GM18907 (cell line): ENCODE data around the gene TEX29.

ENCODE experiments used
- ATAC-seq: cut with Tn5 transposase; IDR thresholded peaks from one replicate; pipeline ENCODE4 v1.9.1; 2021; ENCODE audit warnings: mild to moderate bottlenecking, moderate library complexity; ENCODE audit not compliant: unreplicated experiment

Gene TEX29

DNA sequence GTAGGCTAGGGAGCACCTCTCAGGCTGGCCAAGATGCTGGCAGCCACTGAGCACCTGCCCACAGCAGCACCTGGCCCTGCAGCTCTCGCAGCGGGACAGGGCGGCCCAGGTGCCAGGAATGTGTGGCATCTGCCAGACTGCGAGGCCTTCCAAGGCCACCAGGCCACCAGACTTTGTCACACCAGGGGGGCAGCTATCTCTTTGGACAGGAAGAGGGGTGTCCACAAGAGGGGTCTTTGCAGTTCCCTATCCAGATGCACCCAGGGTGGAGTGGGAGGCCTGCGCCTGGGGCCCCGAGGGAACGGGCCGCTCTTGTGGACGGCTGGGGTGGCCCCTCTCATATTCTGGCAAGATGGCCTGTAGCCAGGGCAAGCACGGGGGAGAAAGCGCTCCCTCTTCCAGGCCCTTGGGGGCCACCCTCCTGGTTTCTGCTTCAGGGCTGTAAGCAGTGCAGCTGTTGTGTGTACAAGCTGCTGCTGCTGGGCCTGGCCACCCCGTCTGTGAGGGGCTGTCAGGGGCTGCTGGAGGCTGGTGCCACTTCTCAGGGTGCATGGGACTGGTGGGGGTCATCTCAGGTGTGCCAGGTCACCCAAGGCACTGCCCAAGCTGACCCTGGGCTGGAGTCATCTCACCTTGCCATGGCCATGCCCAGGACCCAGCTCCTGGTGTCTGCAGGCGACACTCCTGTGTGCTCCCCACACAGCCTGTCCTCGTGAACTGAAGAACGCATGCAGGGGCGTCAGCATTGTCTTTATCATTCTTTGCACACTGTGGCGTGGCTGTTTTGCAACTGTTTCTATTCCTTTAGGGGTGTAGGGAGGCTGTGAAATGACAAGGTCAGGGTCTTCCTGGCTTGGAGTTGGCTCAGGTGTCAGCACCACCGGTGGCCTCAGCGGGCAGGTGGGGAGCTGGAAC, 1.8 kb downstream of the TEX29 start:
- no peak for ATAC-seq

DNA sequence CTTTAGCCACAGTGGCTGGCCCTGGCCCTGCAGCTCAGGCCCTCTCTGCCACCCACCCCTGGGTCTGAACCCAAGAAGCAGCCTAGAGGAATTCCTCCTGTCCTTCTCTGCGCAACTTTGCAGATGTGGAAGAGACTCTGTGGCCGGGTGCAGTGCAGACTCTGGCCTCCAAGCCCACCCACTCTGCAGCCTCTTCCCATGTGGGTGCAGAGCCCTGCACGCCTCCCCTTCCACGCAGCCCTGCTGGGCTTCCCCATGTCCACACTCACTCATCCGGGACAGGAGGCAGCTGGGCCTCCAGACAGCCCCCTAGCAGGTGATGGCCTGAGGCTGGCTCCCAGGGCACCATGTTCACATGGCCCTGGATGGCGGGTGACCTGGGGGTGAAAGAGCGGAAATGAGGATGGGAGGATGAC, 2.5 kb downstream of the TEX29 start:
- ATAC-seq, result no peak

DNA sequence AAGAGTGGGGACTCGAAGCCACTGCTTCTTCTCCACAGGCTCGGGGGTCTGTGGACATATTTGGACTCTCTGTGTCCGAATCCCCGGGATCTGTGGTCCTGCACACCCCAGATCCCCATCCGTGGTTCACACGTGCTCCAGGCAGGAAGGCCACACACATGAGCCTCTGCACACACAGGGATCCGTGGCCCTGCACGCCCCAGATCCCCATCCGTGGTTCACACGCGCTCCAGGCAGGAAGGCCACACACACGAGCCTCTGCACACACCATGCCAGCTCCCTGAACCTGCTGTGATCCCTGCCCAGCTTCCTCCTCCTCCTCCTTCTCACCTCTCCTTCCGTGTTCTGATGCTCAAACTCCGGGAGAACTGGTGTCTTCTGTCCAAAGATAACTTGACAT, 3.1 kb downstream of the TEX29 start:
- ATAC-seq, result no peak

DNA sequence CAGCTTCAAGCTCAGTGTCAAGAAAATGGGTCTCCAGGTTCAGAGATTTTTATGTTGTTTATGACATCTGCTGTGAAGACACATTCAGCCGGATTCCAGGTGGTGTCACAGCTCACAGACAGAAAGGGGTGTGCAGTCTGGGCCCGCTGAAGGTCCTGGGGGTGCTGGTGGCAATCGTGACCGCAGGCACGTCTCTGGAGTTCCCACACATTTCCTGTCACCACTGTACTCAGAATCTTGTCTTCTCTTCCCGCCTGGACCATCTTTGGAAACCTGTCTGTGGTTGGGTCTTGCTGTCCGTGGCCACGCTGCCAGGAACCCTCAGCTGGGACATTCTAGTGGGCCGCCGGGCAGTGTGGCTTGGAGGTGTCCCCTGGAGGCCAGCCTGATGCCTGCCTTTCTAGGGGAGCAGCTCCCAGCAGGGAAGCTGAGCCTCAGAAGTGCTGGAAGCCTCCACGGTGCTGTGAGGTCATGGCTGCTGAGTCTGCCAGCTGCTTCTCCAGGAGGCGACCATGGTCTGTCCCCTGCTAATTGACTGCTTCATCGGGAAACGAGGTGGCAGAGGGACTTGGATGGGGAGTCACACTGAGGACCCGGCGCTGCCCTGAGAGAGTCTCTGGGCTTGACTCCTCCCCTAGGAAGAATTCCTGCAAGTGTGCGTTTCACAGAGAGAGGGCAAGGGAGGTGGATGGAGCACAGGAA, 3.7 kb downstream of the TEX29 start:
- ATAC-seq, result no peak

DNA sequence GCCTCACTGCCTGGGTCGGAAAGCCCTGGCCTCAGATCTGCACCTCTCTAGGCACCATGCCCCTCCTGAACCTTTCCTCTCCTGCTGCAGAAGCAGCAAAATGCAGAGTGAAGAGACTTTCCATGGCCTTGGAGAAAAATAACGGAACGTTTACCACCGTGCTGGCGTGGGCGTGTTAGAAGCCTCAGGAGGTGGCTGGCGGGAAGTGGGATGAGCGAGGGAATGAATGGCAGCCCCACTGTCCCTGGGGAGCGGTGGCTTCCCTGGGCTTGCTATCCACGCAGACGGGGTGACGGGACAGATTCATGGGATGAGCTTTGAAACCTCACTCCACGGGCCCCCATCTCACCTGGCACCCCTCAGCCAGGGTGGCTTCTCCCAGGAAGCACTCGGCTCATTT, 4.3 kb downstream of the TEX29 start:
- ATAC-seq, result no peak

DNA sequence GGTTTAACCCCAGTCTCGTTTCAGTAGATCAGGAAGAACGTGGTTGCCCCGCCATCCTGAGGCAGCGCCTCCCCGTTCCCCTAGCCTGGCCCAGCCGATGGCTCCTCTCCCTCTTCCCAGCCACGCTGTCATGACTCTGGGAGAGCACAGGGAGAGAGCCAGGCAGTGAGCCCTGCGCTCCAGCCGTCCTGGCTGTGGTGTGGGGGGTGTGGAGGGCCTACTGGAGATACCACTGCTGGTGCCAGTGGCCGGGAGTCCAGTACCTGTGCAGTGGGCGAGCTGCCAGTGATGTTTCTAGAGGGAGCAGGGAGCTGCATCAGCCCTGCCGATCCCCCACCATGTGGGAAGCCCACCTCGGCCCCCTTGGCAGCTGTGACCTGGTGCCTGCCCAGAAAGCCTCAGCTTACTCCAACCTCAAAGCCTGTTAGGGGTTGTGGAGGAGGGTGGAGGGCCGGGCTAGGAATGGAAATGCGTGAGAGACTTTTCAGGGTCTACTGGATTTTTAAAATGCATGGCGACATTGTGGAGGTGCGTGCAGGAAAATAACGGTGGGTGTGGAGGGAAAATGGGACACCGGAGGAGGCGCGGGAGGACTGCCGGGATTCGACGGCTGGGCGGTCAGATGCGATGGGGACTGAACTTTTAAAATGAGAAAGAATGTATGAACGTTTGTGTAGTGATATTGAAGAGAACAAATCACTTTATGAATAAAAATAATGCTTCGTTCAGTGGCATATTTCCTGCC, 4.9 kb downstream of the TEX29 start:
- ATAC-seq, result no peak

DNA sequence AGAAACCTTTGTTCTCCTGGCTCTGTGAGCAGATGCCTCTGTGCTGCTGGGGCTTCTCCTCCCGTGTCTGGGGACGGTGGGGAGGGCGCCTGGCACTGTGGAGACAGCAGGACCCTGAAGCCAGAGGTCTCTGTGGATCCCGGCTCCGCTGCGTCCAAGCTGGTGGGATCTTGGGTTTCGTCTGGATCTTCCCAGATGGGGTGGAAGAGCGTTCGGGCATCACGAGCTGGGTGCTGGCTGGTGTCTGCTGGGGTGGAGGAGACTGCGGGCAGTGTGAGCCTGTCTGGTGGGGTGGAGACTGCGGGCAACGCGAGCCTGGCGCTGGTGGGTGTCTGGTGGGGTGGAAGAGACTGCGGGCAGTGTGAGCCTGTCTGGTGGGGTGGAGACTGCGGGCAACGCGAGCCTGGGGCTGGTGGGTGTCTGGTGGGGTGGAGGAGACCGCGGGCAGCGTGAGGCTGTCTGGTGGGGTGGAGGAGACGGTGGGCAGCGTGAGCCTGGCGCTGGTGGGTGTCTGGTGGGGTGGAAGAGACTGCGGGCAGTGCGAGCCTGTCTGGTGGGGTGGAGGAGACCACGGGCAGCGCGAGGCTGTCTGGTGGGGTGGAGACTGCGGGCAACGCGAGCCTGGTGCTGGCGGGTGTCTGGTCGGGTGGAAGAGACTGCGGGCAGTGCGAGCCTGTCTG, 5.6 kb downstream of the TEX29 start:
- ATAC-seq, result no peak

DNA sequence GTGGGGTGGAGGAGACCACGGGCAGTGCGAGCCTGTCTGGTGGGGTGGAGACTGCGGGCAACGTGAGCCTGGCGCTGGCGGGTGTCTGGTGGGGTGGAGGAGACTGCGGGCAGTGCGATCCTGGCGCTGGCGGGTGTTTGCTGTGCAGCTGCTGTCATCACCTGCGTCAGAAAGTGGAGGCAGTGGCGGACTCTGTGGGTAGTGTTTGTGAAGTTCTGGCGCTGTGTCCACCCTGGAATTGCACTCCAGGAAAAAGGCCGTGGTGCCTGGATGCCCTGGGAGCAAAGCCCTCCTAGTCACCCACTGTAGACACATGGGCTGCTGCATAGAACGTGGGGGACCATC, 6.2 kb downstream of the TEX29 start:
- no peak for ATAC-seq

DNA sequence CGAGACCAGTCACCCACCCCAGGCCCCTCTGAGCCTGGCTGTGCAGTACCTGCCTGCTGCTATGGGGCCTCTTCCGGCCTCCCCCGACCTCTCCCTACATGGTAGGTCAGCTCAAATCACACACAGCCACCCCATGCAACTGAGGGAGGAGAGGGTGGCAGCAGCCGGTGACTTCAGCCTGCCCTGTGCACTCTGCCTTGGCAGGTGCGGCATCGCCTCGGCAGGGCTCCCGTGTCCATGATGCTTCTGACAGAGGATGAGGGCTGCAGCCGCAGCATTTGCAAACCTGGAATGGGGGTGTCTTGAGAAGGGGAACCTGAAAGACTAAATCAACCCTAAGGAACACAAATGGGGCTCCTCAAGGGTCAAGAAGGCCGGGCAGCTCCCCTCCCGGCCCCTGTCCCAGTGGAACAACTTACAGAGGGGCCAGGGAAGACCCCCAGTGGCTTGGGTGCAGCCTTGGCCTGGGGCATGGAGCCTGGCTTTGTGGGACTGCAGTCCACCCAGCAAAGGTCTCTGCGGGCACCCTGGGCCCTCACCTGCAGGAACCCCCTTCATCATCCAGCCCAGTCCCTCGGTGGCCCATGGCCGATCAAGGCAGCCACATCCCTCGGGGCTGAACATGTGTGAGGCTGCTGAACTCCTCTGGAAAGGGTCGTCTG, 6.7 kb downstream of the TEX29 start:
- ATAC-seq, result no peak

DNA sequence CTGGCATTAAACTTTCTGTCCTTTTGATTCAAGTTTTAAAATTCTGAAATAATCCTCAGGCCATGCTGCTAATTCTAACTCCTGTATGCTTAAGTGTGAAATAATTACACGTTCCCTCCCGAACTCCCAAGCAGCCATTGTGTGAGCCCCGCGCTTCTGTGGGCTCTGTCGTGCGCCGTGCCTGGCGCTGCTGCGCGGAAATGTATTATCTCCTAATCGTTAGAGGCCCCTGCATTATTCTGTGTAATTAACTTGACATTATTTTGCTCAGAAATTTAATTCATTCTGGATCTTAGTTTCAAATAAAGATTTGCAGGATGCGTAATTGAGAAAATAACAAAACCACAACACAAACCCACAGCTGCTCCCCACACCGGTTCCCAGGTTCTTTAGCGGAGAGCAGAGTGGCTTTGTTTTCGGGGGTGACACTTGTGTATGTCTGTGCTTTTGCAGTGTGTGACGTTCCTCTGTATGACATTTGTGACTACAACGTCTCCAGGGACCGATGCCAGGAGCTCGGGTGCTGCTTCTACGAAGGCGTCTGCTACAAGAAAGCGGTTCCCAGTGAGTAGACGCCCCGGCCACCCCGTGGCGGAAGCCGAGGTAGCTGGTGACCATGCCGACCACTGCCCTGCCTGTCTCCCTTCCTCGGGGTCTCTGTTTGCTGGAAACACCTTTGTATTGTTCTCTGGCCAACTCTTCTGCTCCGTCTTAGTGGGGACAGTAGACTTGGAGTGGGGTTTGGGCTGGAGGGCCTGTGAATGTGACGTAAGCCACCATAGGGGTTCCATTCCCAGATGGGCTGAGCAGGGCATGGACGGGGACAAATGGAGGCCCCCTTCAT, 7.5 kb downstream of the TEX29 start:
- no peak for ATAC-seq

DNA sequence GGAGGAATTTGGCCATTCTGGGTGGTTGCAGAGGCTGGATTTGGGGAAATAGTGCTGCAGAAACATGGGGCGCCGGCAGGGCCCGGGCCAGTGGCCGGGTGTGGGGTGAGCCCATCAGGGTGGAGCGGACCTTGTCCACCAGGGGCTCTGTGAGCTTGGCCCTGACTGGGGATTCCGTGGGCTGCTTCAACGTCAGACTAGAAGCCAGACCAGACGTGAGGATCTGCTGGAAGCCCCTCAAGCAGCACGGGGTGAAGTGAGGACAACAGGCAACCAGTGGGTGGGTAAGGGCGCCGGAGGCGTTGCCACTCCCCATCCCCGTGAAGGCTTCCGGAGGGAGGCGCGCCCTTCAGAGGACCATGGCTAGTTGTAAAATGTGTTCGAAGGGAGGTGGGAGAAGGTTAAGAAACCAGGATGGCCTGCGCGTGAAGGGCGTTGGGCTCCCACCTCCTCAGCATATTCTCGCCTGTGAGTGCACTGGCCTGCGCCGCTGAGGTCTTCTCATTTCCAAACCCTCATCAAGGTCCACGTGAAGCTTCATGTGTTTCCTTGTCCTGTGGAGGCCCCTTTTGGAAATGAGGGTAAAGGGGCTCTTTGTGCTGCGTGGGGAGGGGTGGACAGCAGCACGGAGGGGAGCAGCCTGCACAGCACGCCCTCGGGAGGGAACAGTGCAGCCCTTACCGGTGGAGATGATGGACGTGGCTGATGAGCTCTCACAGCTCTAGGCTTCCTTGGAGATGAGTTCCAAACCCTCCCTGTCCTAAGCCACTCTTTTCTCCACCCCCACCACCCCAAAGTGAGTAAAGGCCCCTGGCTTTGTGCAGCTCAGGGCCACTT, 8.3 kb downstream of the TEX29 start:
- no peak for ATAC-seq

DNA sequence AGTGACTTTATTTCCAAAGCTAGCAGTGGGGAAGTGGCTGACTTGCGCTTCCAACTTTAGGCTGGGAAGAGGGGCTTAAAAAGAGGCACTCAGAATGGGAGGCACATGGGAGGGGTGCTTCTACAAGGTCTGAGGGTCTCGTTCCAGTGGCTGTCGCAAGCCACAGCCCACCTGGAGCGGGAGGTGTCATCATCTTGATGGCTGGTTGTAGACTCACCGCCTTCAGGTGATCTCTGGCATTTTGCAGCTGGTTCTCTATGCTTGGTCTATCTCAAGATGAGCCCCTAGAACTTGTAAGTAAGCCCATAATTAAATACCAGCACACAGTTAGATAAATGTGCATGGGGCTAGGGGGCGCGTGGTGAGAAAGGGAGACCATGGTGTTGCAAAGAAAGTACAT, 9.2 kb downstream of the TEX29 start:
- ATAC-seq, result no peak

DNA sequence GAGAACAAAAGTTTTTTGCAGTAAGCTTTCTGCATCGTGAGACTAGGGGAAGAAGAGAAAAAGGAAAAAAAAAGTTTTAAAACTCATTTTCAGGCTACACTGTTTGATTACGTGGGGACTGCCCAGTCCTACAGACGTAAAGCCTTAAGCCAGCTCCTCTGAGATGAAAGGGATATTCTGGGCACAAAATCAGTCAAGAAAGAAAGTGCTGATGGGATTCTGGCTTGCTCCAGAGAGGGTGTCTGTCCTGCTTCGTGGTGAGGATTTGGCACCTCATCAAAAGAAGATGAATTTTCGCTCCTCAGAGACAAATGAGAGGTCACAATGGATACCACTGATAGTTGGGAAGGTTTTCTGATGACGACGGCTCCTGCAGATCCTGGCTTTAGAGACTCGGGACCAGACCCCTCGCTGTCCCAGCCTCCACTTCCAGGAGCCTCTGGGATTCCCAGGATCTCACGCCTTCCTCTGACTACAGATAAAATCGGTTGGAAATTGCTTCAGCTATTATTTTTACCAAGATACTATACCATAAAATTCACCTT, 9.7 kb downstream of the TEX29 start:
- no peak for ATAC-seq

DNA sequence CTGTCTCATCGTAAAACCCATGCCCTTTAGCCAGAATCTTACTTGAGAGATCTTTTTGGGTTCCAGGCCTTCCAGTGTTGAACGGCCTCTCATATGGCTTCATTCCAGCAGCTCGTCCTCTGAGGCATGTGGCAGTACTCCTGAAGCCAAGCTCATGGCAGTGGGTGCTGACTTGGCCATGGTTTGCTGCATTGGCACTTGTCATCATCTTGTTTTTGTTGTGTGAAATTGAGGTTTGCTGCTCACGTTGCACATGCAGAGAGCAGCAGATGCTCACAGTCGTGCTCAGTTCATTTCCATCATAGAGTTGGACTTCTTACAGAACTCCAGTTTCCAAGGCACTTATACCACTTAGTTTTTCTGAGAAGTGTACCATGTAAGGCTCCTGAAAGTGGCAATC, 14.9 kb downstream of the TEX29 start:
- no peak for ATAC-seq

DNA sequence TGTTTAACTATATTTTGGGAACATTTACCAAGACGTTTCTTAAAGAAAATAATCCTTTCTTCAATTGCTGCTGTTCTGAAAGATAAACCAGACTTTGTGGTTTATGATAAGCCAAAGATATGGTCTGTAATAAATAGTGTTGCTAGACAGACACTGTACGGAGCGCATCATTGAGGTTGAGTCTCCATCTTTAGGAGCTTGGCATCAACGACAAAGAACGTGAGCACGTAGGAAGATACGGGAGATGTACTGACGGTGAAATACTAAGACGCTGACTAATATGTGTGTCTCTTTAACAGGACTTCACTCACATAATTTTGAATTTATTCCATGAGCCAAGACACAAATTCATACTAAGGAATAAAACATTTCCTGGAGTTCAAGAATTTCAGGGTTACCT, 16.2 kb downstream of the TEX29 start:
- no peak for ATAC-seq

DNA sequence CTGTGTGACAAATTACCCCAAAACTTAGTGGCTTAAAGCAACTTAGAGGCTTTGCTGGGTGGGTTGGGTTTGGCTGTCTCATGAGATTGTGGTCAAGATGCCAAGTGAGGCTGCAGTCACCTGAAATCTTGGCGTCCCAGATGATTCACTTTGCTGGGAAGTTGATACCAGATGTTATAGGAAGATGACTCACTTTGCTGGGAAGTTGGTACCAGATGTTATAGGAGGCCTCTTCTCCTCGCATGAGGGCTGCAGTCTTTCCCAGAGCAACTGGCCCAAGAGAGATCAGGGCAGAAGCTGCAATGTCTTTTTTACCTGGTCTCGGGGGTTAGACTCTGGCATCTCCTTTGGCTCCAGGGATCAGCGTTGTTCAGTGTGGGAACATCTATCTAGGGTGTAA, 16.8 kb downstream of the TEX29 start:
- no peak for ATAC-seq

DNA sequence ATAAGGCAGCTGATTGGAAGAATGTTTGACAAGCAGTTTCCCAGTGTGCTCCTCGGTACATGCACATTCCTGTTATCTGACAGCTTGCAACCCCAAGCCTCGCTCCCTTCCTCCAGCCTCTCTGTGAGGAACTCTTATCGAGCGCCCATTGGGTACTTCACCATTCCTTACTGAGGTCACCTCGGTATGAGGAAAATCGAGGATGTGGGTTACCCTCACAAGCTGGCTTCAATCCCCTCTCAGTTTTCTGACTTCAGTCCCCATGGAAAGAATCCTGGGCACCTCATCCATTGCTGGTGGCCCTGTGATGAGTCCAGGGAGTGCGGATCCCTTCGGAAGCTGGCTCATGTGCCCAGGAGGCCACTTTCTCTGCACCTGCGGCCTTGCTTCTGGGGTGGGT, 17.3 kb downstream of the TEX29 start:
- ATAC-seq, result no peak

DNA sequence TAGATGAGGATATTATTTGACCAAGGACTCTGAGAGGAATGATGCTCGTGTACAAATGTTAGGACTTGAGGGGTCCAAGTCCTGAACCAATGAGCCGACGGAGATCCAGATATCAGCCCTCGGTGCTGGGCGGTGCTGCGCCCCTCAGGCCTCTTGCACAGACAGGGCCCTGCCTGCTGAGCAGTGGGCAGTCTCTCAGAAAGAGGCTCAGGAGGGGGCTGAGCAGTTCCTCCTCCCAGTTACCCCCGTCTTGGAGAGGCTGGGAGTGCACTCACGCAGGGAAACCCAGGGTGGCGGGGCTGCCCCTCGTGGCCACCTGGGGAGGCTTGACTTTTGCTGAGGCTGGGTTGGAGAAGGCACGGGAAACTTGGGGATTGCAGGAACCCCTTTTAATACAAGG, 18.4 kb downstream of the TEX29 start:
- ATAC-seq, result no peak
